Measurements from ENCODE around the gene CD226.
"Not testable (repeated sequence)": the region's sequence is repeated elsewhere in the genome, so short reads cannot be mapped to it uniquely, and the experiment has no call there.

CD226 gene

GRCh38 chr18:69947361-69948133, at the start of gene CD226:
Gene CD226, minus strand, starts transcription at chr18:69947873. Its CDS starts 467 bp downstream, at chr18:69947406.
- peak; percentile 72 for DNase-seq

- DNase-seq: no peak
These were observed 49.5 kb upstream of the CD226 start for GRCh38 chr18:69996951-69997798.

- DNase-seq: no peak
These were observed 48.7 kb upstream of the CD226 start for GRCh38 chr18:69996417-69996816.

GRCh38 chr18:69995774-69996173, 48.1 kb upstream of the CD226 start:
- no peak for DNase-seq

- no peak for DNase-seq
These were observed 45.1 kb upstream of the CD226 start for GRCh38 chr18:69992776-69993175.

- no peak for DNase-seq
These were observed 40.2 kb upstream of the CD226 start for GRCh38 chr18:69987870-69988269.

- no peak for DNase-seq
These were observed 37.6 kb upstream of the CD226 start for GRCh38 chr18:69985239-69985638.

- no peak for DNase-seq
These were observed 34.7 kb upstream of the CD226 start for GRCh38 chr18:69982417-69982816.

GRCh38 chr18:69981948-69982347, 34.3 kb upstream of the CD226 start:
- peak; percentile 33 for DNase-seq

- DNase-seq: peak; percentile 21
These were observed 33.5 kb upstream of the CD226 start for GRCh38 chr18:69980982-69981804.

GRCh38 chr18:69980509-69980908, 32.8 kb upstream of the CD226 start:
- DNase-seq: no peak

GRCh38 chr18:69978732-69979715, 31.4 kb upstream of the CD226 start:
- DNase-seq: peak; percentile 77

GRCh38 chr18:69975294-69975693, 27.6 kb upstream of the CD226 start:
- DNase-seq: not testable (repeated sequence)

- DNase-seq: no peak
These were observed 26.7 kb upstream of the CD226 start for GRCh38 chr18:69974365-69974764.

GRCh38 chr18:69969491-69969890, 21.8 kb upstream of the CD226 start:
- DNase-seq: no peak

GRCh38 chr18:69968039-69968438, 20.4 kb upstream of the CD226 start:
- no peak for DNase-seq

- DNase-seq: no peak
These were observed 15.5 kb upstream of the CD226 start for GRCh38 chr18:69963196-69963595.

- no peak for DNase-seq
These were observed 14.0 kb upstream of the CD226 start for GRCh38 chr18:69961718-69962117.

GRCh38 chr18:69958422-69958821, 10.7 kb upstream of the CD226 start:
- peak; percentile 81 for DNase-seq

GRCh38 chr18:69957747-69958146, 10.1 kb upstream of the CD226 start:
- DNase-seq: no peak

- DNase-seq: peak; percentile 63
These were observed 9.3 kb upstream of the CD226 start for GRCh38 chr18:69956665-69957620.
